Measurements from ENCODE around the gene ZDHHC14. TPM values are rescaled to one million over a fixed set of nuclear protein-coding genes. Genes with fewer than 3 reads are reported as not detected.
A peak's percentile ranks its signal among the peaks of the same experiment; 100 is the strongest.
"Not testable (repeated sequence)": the region's sequence is repeated elsewhere in the genome, so short reads cannot be mapped to it uniquely, and the experiment has no call there.

ZDHHC14 gene
- total RNA-seq (ENCODE audit: unreplicated experiment), result 5.1 TPM
- long read RNA-seq, full-length matches to known transcripts, result 1 of 2 reads
- long read RNA-seq, partial matches to known transcripts, result 0 of 2 reads
- long read RNA-seq, other reads (novel, unspliced or antisense), result 1 of 2 reads

GRCh38 chr6:157380779-157381561 lies at the start of gene ZDHHC14:
ZDHHC14 (plus strand) TSS chr6:157381190.
- Mint-ChIP-seq H3K9me3 (ENCODE audit: unreplicated experiment) (peaks cover 4% of the 10 kb centered on the region), H3K4me1 (ENCODE audit: low read depth, unreplicated experiment) (peaks cover 36% of the 10 kb centered on the region), H3K27me3 (ENCODE audit: unreplicated experiment) (no peaks in the 10 kb centered on the region), H3K36me3 (ENCODE audit: unreplicated experiment) (no peaks in the 10 kb centered on the region), H3K27ac (ENCODE audit: unreplicated experiment) (no peak within 1 kb of the TSS), H3K4me3 (ENCODE audit: unreplicated experiment) (peak within 1 kb of the TSS; percentile 85)
- TF ChIP-seq CTCF (IDR thresholded peaks at IDR 0.05; ENCODE audit: partially characterized antibody, unreplicated experiment), result no peak
- peak; percentile 86 for DNase-seq

GRCh38 chr6:157332813-157333212 lies 48.2 kb upstream of the ZDHHC14 start:
- Mint-ChIP-seq H3K4me3 (ENCODE audit: unreplicated experiment) (no peak overlapping the region), H3K4me1 (ENCODE audit: low read depth, unreplicated experiment) (no peaks in the 10 kb centered on the region), H3K27me3 (ENCODE audit: unreplicated experiment) (peaks cover 4% of the 10 kb centered on the region), H3K9me3 (ENCODE audit: unreplicated experiment) (no peaks in the 10 kb centered on the region), H3K27ac (ENCODE audit: unreplicated experiment) (no peak overlapping the region), H3K36me3 (ENCODE audit: unreplicated experiment) (peaks cover 4% of the 10 kb centered on the region)
- DNase-seq, result no peak
- no peak for TF ChIP-seq CTCF (IDR thresholded peaks at IDR 0.05; ENCODE audit: partially characterized antibody, unreplicated experiment)

- no peak for DNase-seq
- Mint-ChIP-seq H3K36me3 (ENCODE audit: unreplicated experiment) (peaks cover 4% of the 10 kb centered on the region), H3K27me3 (ENCODE audit: unreplicated experiment) (peaks cover 4% of the 10 kb centered on the region), H3K27ac (ENCODE audit: unreplicated experiment) (no peak overlapping the region), H3K9me3 (ENCODE audit: unreplicated experiment) (no peaks in the 10 kb centered on the region), H3K4me3 (ENCODE audit: unreplicated experiment) (no peak overlapping the region), H3K4me1 (ENCODE audit: low read depth, unreplicated experiment) (no peaks in the 10 kb centered on the region)
- TF ChIP-seq CTCF (IDR thresholded peaks at IDR 0.05; ENCODE audit: partially characterized antibody, unreplicated experiment), result no peak
Observed at GRCh38 chr6:157333537-157333936, 47.5 kb upstream of the ZDHHC14 start.

- Mint-ChIP-seq H3K4me3 (ENCODE audit: unreplicated experiment) (no peak overlapping the region), H3K27ac (ENCODE audit: unreplicated experiment) (no peak overlapping the region), H3K27me3 (ENCODE audit: unreplicated experiment) (peaks cover 4% of the 10 kb centered on the region), H3K36me3 (ENCODE audit: unreplicated experiment) (peaks cover 4% of the 10 kb centered on the region), H3K9me3 (ENCODE audit: unreplicated experiment) (no peaks in the 10 kb centered on the region), H3K4me1 (ENCODE audit: low read depth, unreplicated experiment) (no peaks in the 10 kb centered on the region)
- TF ChIP-seq CTCF (IDR thresholded peaks at IDR 0.05; ENCODE audit: partially characterized antibody, unreplicated experiment), result no peak
- DNase-seq, result no peak
Observed at GRCh38 chr6:157333956-157334355, 47.0 kb upstream of the ZDHHC14 start.

- no peak for TF ChIP-seq CTCF (IDR thresholded peaks at IDR 0.05; ENCODE audit: partially characterized antibody, unreplicated experiment)
- H3K27me3 Mint-ChIP-seq (ENCODE audit: unreplicated experiment), result no peaks in the 10 kb centered on the region
- H3K9me3 Mint-ChIP-seq (ENCODE audit: unreplicated experiment), result no peaks in the 10 kb centered on the region
- H3K4me3 Mint-ChIP-seq (ENCODE audit: unreplicated experiment), result no peak overlapping the region
- no peak overlapping the region for H3K27ac Mint-ChIP-seq (ENCODE audit: unreplicated experiment)
- no peak for DNase-seq
- H3K36me3 Mint-ChIP-seq (ENCODE audit: unreplicated experiment), result peaks cover 4% of the 10 kb centered on the region
- no peaks in the 10 kb centered on the region for H3K4me1 Mint-ChIP-seq (ENCODE audit: low read depth, unreplicated experiment)
Observed at GRCh38 chr6:157335829-157336228, 45.2 kb upstream of the ZDHHC14 start.

- not testable (repeated sequence) for H3K9me3 Mint-ChIP-seq (ENCODE audit: unreplicated experiment); H3K4me3 Mint-ChIP-seq (ENCODE audit: unreplicated experiment); H3K4me1 Mint-ChIP-seq (ENCODE audit: low read depth, unreplicated experiment); DNase-seq; H3K27me3 Mint-ChIP-seq (ENCODE audit: unreplicated experiment); H3K36me3 Mint-ChIP-seq (ENCODE audit: unreplicated experiment); H3K27ac Mint-ChIP-seq (ENCODE audit: unreplicated experiment)
Observed at GRCh38 chr6:157337276-157337675, 43.7 kb upstream of the ZDHHC14 start.

All from glutamatergic neuron (in vitro differentiated cells).